Thyroid gland (tissue), 4 donors: ENCODE results near the gene SLC35F3.

ENCODE experiments used
- CTCF ChIP-seq, 6 experiments: fragments of 200-600 bp in 3 of 6; fragments of 450-650 bp in 3 of 6; sonication (generic) in 3 of 6; IDR thresholded peaks; one replicate each; pipeline ENCODE4 v1.5.1; 2016 to 2019; ENCODE audit warnings: antibody characterized with exemption in 6 of 6, mild to moderate bottlenecking in 2 of 6, inconsistent platforms in 1 of 6, moderate library complexity in 1 of 6
- POLR2A ChIP-seq, 2 donors: fragments of 450-650 bp; IDR thresholded peaks; one replicate each; pipeline ENCODE4 v1.6.1; 2017; ENCODE audit warnings: antibody characterized with exemption in 2 of 2, mild to moderate bottlenecking in 2 of 2, moderate library complexity in 1 of 2

- TF ChIP-seq CTCF (IDR thresholded peaks at IDR 0.05), result no peak
- no peak for TF ChIP-seq POLR2A (IDR thresholded peaks at IDR 0.05)
These were observed 391.1 kb downstream of the SLC35F3 start for GRCh38 chr1:234295626-234296025.
